SW480 (cell line): Measurements from ENCODE around the gene PIP4K2A.
"Not testable (repeated sequence)": the region's sequence is repeated elsewhere in the genome, so short reads cannot be mapped to it uniquely, and the experiment has no call there.

Experiments
- DNase-seq: peaks from one replicate; pipeline ENCODE4 v3.0.0-alpha.2; 2016; ENCODE audit warnings: low spot score

The PIP4K2A gene

GRCh38 chr10:22514414-22514758 lies 200.0 kb downstream of the PIP4K2A start:
- DNase-seq = not testable (repeated sequence)

- DNase-seq = peak; percentile 84
These were observed 200.6 kb downstream of the PIP4K2A start for GRCh38 chr10:22513483-22514413.

- DNase-seq = not testable (repeated sequence)
These were observed 202.4 kb downstream of the PIP4K2A start for GRCh38 chr10:22512015-22512414.

- DNase-seq = not testable (repeated sequence)
These were observed 206.2 kb downstream of the PIP4K2A start for GRCh38 chr10:22508214-22508613.

GRCh38 chr10:22505911-22506685 lies 208.3 kb downstream of the PIP4K2A start:
- DNase-seq = no peak

- no peak for DNase-seq
These were observed 209.6 kb downstream of the PIP4K2A start for GRCh38 chr10:22504766-22505165.

- peak; percentile 66 for DNase-seq
These were observed 210.9 kb downstream of the PIP4K2A start for GRCh38 chr10:22503315-22504088.

GRCh38 chr10:22501863-22502262 lies 212.5 kb downstream of the PIP4K2A start:
- DNase-seq = no peak

GRCh38 chr10:22501413-22501812 lies 213.0 kb downstream of the PIP4K2A start:
- DNase-seq = no peak

- DNase-seq = no peak
These were observed 213.6 kb downstream of the PIP4K2A start for GRCh38 chr10:22500656-22501340.

GRCh38 chr10:22499973-22500372 lies 214.4 kb downstream of the PIP4K2A start:
- not testable (repeated sequence) for DNase-seq

- DNase-seq = no peak
These were observed 219.0 kb downstream of the PIP4K2A start for GRCh38 chr10:22495396-22495795.

- no peak for DNase-seq
These were observed 220.4 kb downstream of the PIP4K2A start for GRCh38 chr10:22494007-22494406.

- no peak for DNase-seq
These were observed 222.3 kb downstream of the PIP4K2A start for GRCh38 chr10:22491931-22492615.

- DNase-seq = no peak
These were observed 222.9 kb downstream of the PIP4K2A start for GRCh38 chr10:22491480-22491879.

- DNase-seq = no peak
These were observed 224.4 kb downstream of the PIP4K2A start for GRCh38 chr10:22489975-22490374.

- DNase-seq = no peak
These were observed 224.9 kb downstream of the PIP4K2A start for GRCh38 chr10:22489467-22489866.

GRCh38 chr10:22486431-22486830 lies 227.9 kb downstream of the PIP4K2A start:
- DNase-seq = no peak
